Endothelial cell of umbilical vein (primary cell): ENCODE measurements around the gene FAM90A26. TPM values are rescaled to one million over a fixed set of nuclear protein-coding genes. Genes with fewer than 3 reads are reported as not detected.
"Not testable (repeated sequence)": the region's sequence is repeated elsewhere in the genome, so short reads cannot be mapped to it uniquely, and the experiment has no call there.

Experiments used
- BruUV-seq: library from RNA; stranded (reverse); fragments of 400-500 nt; replicated peaks from 2 replicates; lab custom pipeline; 2021; lab: Mats Ljungman, UMichigan
- CTCF ChIA-PET: fragments of 300-600, 350-600 bp; sonication (Branson Sonifier 250); formaldehyde crosslinking; loops from one replicate; lab custom pipeline; 2021; ENCODE audit warnings: antibody characterized with exemption, inconsistent platforms; lab: Charles Lee
- POLR2A ChIA-PET: fragments of 300-600, 350-600 bp; sonication (Branson Sonifier 250); formaldehyde crosslinking; loops from one replicate; lab custom pipeline; 2021; ENCODE audit warnings: antibody characterized with exemption, inconsistent platforms; lab: Charles Lee
- DNase-seq: peaks from one replicate; pipeline ENCODE4 v3.0.0-alpha.2; 2011; ENCODE audit warnings: low read depth, low spot score
- FAIRE-seq: peaks from 2 replicates; lab custom pipeline; 2011; peaks lifted over from hg19 to GRCh38; lab: Jason Lieb, UNC
- H2AFZ ChIP-seq: 2 replicates; pipeline ENCODE4 v1.6.0; 2012; ENCODE audit warnings: low read depth, low read length, control low read depth, inconsistent platforms
- H3K27ac ChIP-seq: 2 replicates; pipeline ENCODE4 v1.5.1; 2011; ENCODE audit warnings: low read depth, mild to moderate bottlenecking, control low read depth, low read length, moderate library complexity; ENCODE audit not compliant: insufficient read depth
- H3K27me3 ChIP-seq, 2 experiments: 2 replicates each; pipeline versions ENCODE4 v1.6.0 to v1.6.1; 2011; ENCODE audit warnings: low read length in 2 of 2, mixed read lengths in 1 of 2; ENCODE audit not compliant: control insufficient read depth in 2 of 2, insufficient read depth in 2 of 2
- H3K36me3 ChIP-seq, 2 experiments: 2 replicates in 1 of 2; 3 replicates in 1 of 2; pipeline ENCODE4 v1.5.1; 2011; ENCODE audit warnings: low read length in 2 of 2, mild to moderate bottlenecking in 1 of 2, moderate library complexity in 1 of 2; ENCODE audit not compliant: control insufficient read depth in 2 of 2, insufficient read depth in 2 of 2; ENCODE audit errors: extremely low read depth in 1 of 2
- H3K4me1 ChIP-seq: 3 replicates; pipeline ENCODE4 v1.5.1; 2011; ENCODE audit warnings: mild to moderate bottlenecking, low read length; ENCODE audit not compliant: control insufficient read depth, insufficient read depth; ENCODE audit errors: extremely low read depth
- H3K4me2 ChIP-seq: 2 replicates; pipeline ENCODE4 v1.6.1; 2011; ENCODE audit warnings: low read length, control low read depth, mixed read lengths; ENCODE audit not compliant: insufficient read depth
- H3K4me3 ChIP-seq, 3 experiments: fragments of 200-600 bp in 1 of 3; sonication (generic), shearing (Covaris generic) in 1 of 3; replicated peaks in 1 of 3; 2 replicates each; pipeline ENCODE4 v1.5.1; 2011 to 2016; ENCODE audit warnings: control low read depth in 3 of 3, low read length in 3 of 3, mild to moderate bottlenecking in 2 of 3, inconsistent platforms in 1 of 3, low read depth in 1 of 3, moderate library complexity in 1 of 3; ENCODE audit not compliant: insufficient read depth in 1 of 3
- H3K79me2 ChIP-seq: 2 replicates; pipeline ENCODE4 v1.6.0; 2012; ENCODE audit warnings: low read length, inconsistent platforms; ENCODE audit not compliant: control insufficient read depth, insufficient read depth
- H3K9ac ChIP-seq: replicated peaks from 2 replicates; pipeline ENCODE3; 2011; ENCODE audit warnings: low read length, control low read depth; ENCODE audit not compliant: insufficient read depth; ENCODE audit errors: extremely low read depth
- H3K9me1 ChIP-seq: replicated peaks from 3 replicates; pipeline ENCODE4 v1.6.0; 2011; ENCODE audit warnings: mild to moderate bottlenecking, low read length; ENCODE audit not compliant: control insufficient read depth, insufficient read depth; ENCODE audit errors: extremely low read depth
- H3K9me3 ChIP-seq: replicated peaks from 2 replicates; pipeline ENCODE4 v1.5.1; 2012; ENCODE audit warnings: low read length, inconsistent platforms; ENCODE audit not compliant: control insufficient read depth, insufficient read depth
- H4K20me1 ChIP-seq: replicated peaks from 2 replicates; pipeline ENCODE3; 2011; ENCODE audit warnings: mild to moderate bottlenecking, low read length; ENCODE audit not compliant: control insufficient read depth, insufficient read depth; ENCODE audit errors: extremely low read depth
- dilution Hi-C: fragments of 300-500 bp; cut with MboI; formaldehyde crosslinking; loops from one replicate; pipeline ENCODE4 v1.15.0; 2019; ENCODE audit warnings: low sequenced_read_pairs; ENCODE audit not compliant: extremely low pct_ligation_motif_present
- intact Hi-C: fragments of 100-400 bp; cut with micrococcal nuclease; formaldehyde crosslinking; loops from one replicate; pipeline ENCODE4 v1.10.0; 2022
- polyA plus RNA-seq, 4 experiments: library from polyadenylated mRNA; depleted of rRNA in 3 of 4; stranded (reverse) in 3 of 4; unstranded in 1 of 4; fragments of >200 nt; gene quantifications; 2 replicates each; pipeline versions ENCODE4 v1.2.1 to v1.2.3, GENCODE V29; 2011 to 2012; ENCODE audit warnings: missing spikeins in 1 of 4
- total RNA-seq: library from RNA; stranded (reverse); gene quantifications from 2 replicates; pipeline ENCODE4 v1.2.3, GENCODE V29; 2021

Gene FAM90A26
- total and polyA plus RNA-seq, 2 donors (not counting 3 experiments of a cell fraction or from before 2014, with no cell fraction given), result not detected

DNA sequence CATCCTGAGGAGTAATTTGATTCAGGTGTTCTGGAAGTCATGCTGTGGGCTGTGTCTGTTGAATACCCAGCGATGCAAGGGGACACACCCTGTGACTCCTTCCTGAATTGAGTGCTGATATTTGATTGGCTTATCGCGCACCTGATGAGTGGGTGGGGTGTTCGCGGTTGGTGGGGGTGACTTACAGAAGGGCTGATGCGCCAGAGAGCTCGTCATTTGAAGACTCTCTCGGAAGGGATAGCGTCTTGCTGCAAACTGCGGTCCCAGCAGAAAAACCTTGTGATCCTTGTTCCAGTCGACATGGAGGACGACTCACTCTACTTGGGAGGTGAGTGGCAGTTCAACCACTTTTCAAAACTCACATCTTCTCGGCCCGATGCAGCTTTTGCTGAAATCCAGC is 44.9 kb downstream of the FAM90A26 start, which contains the start of gene USP17L11:
Gene USP17L11, plus strand, starts transcription at position 301 of the 400 bp plus-strand sequence. Its CDS starts 0 bp downstream, at position 301.
- dilution Hi-C loops, DNase-seq, BruUV-seq: not testable (repeated sequence)

GRCh38 chr4:9219852-9220251 is 49.6 kb downstream of the FAM90A26 start, which contains the start of gene USP17L12:
Gene USP17L12, plus strand, starts transcription at chr4:9220152. Its CDS starts 0 bp downstream, at chr4:9220152.
- H3K9me1 ChIP-seq, H3K9ac ChIP-seq, H3K27ac ChIP-seq, intact Hi-C loops, H3K36me3 ChIP-seq, POLR2A ChIA-PET, CTCF ChIA-PET, H3K9me3 ChIP-seq, dilution Hi-C loops, FAIRE-seq, DNase-seq, H3K4me2 ChIP-seq, H2AFZ ChIP-seq, BruUV-seq, H4K20me1 ChIP-seq, H3K4me1 ChIP-seq, H3K79me2 ChIP-seq, H3K27me3 ChIP-seq, H3K4me3 ChIP-seq: not testable (repeated sequence)

More for the DNA sequence above, 44.9 kb downstream of the FAM90A26 start, which contains the start of gene USP17L11:
- H3K4me1 ChIP-seq, POLR2A ChIA-PET, CTCF ChIA-PET, FAIRE-seq, H3K27ac ChIP-seq, H3K4me2 ChIP-seq, H2AFZ ChIP-seq, intact Hi-C loops, H3K9ac ChIP-seq, H3K36me3 ChIP-seq, H3K27me3 ChIP-seq, H3K9me1 ChIP-seq, H3K9me3 ChIP-seq, H3K4me3 ChIP-seq, H3K79me2 ChIP-seq, H4K20me1 ChIP-seq: not testable (repeated sequence)

- H3K79me2 ChIP-seq, H3K9me3 ChIP-seq, FAIRE-seq, H2AFZ ChIP-seq, H3K4me3 ChIP-seq, POLR2A ChIA-PET, H3K4me1 ChIP-seq, BruUV-seq, H3K4me2 ChIP-seq, H3K9ac ChIP-seq, DNase-seq, H3K36me3 ChIP-seq, H4K20me1 ChIP-seq, dilution Hi-C loops, intact Hi-C loops, H3K27me3 ChIP-seq, CTCF ChIA-PET, H3K27ac ChIP-seq, H3K9me1 ChIP-seq: not testable (repeated sequence)
Measured at GRCh38 chr4:9224596-9224995, 54.4 kb downstream of the FAM90A26 start, which contains the start of gene USP17L13. Gene USP17L13, plus strand, starts transcription at chr4:9224896. Its CDS starts 0 bp downstream, at chr4:9224896.

Other genes with a start within 250 kb of the FAM90A26 start
- gene USP17L10, start 40.2 kb downstream of the FAM90A26 start, total RNA-seq, result not detected in 2 replicates
- not detected in 2 replicates for gene USP17L10, start 40.2 kb downstream of the FAM90A26 start, polyA plus RNA-seq
- not detected in 2 replicates for gene USP17L11, start 45.0 kb downstream of the FAM90A26 start, total RNA-seq
- gene USP17L11, start 45.0 kb downstream of the FAM90A26 start, polyA plus RNA-seq, result not detected in 2 replicates
- gene USP17L12, start 49.7 kb downstream of the FAM90A26 start, total RNA-seq, result not detected in 2 replicates
- not detected in 2 replicates for gene USP17L12, start 49.7 kb downstream of the FAM90A26 start, polyA plus RNA-seq
- gene USP17L13, start 54.5 kb downstream of the FAM90A26 start, total RNA-seq, result not detected in 2 replicates
- not detected in 2 replicates for gene USP17L13, start 54.5 kb downstream of the FAM90A26 start, polyA plus RNA-seq
- not detected in 2 replicates for gene USP17L15, start 64.0 kb downstream of the FAM90A26 start, total RNA-seq
- not detected in 2 replicates for gene USP17L15, start 64.0 kb downstream of the FAM90A26 start, polyA plus RNA-seq
- gene USP17L17, start 73.5 kb downstream of the FAM90A26 start, total RNA-seq, result not detected in 2 replicates
- gene USP17L17, start 73.5 kb downstream of the FAM90A26 start, polyA plus RNA-seq, result not detected in 2 replicates
- not detected in 2 replicates for gene USP17L18, start 78.2 kb downstream of the FAM90A26 start, total RNA-seq
- gene USP17L18, start 78.2 kb downstream of the FAM90A26 start, polyA plus RNA-seq, result not detected in 2 replicates
- gene USP17L19, start 83.0 kb downstream of the FAM90A26 start, total RNA-seq, result not detected in 2 replicates
- not detected in 2 replicates for gene USP17L19, start 83.0 kb downstream of the FAM90A26 start, polyA plus RNA-seq
- not detected in 2 replicates for gene USP17L20, start 87.7 kb downstream of the FAM90A26 start, total RNA-seq
- gene USP17L20, start 87.7 kb downstream of the FAM90A26 start, polyA plus RNA-seq, result not detected in 2 replicates
- gene USP17L21, start 92.5 kb downstream of the FAM90A26 start, total RNA-seq, result not detected in 2 replicates
- gene USP17L21, start 92.5 kb downstream of the FAM90A26 start, polyA plus RNA-seq, result not detected in 2 replicates
- gene USP17L22, start 97.2 kb downstream of the FAM90A26 start, total RNA-seq, result not detected in 2 replicates
- gene USP17L22, start 97.2 kb downstream of the FAM90A26 start, polyA plus RNA-seq, result not detected in 2 replicates
- gene USP17L24, start 154.8 kb downstream of the FAM90A26 start, total RNA-seq, result not detected in 2 replicates
- gene USP17L24, start 154.8 kb downstream of the FAM90A26 start, polyA plus RNA-seq, result not detected in 2 replicates
- gene USP17L25, start 159.5 kb downstream of the FAM90A26 start, total RNA-seq, result not detected in 2 replicates
- gene USP17L25, start 159.5 kb downstream of the FAM90A26 start, polyA plus RNA-seq, result not detected in 2 replicates
- gene USP17L26, start 164.2 kb downstream of the FAM90A26 start, total RNA-seq, result not detected in 2 replicates
- not detected in 2 replicates for gene USP17L26, start 164.2 kb downstream of the FAM90A26 start, polyA plus RNA-seq
- gene USP17L5, start 169.0 kb downstream of the FAM90A26 start, total RNA-seq, result not detected in 2 replicates
- gene USP17L5, start 169.0 kb downstream of the FAM90A26 start, polyA plus RNA-seq, result not detected in 2 replicates
- not detected in 2 replicates for gene USP17L27, start 173.7 kb downstream of the FAM90A26 start, total RNA-seq
- not detected in 2 replicates for gene USP17L27, start 173.7 kb downstream of the FAM90A26 start, polyA plus RNA-seq
- gene USP17L28, start 178.5 kb downstream of the FAM90A26 start, total RNA-seq, result not detected in 2 replicates
- gene USP17L28, start 178.5 kb downstream of the FAM90A26 start, polyA plus RNA-seq, result not detected in 2 replicates
- gene USP17L29, start 183.2 kb downstream of the FAM90A26 start, total RNA-seq, result not detected in 2 replicates
- not detected in 2 replicates for gene USP17L29, start 183.2 kb downstream of the FAM90A26 start, polyA plus RNA-seq
- gene USP17L30, start 192.7 kb downstream of the FAM90A26 start, total RNA-seq, result not detected in 2 replicates
- not detected in 2 replicates for gene USP17L30, start 192.7 kb downstream of the FAM90A26 start, polyA plus RNA-seq